Fibroblast of pulmonary artery (primary cell): ENCODE data around the gene C3AR1.
"Not testable (repeated sequence)": the region's sequence is repeated elsewhere in the genome, so short reads cannot be mapped to it uniquely, and the experiment has no call there.

Experiments used
- DNase-seq: peaks from one replicate; pipeline ENCODE4 v3.0.0-alpha.2; 2010; ENCODE audit warnings: low read depth
- H3K4me3 ChIP-seq: replicated peaks from 2 replicates; pipeline ENCODE4 v1.5.1; 2011; ENCODE audit warnings: low read depth, mild to moderate bottlenecking, control low read depth, low read length, moderate library complexity
- CTCF ChIP-seq: IDR thresholded peaks from 2 replicates; pipeline ENCODE4 v1.5.1; 2011; ENCODE audit warnings: mild to moderate bottlenecking, control low read depth, low read length, inconsistent platforms; ENCODE audit errors: missing control alignments

Gene C3AR1

GRCh38 chr12:8077207-8077606 is 11.0 kb upstream of the C3AR1 start:
- no peak overlapping the region for H3K4me3 ChIP-seq
- DNase-seq = no peak
- TF ChIP-seq CTCF = no peak

GRCh38 chr12:8076366-8076765 is 10.2 kb upstream of the C3AR1 start:
- no peak overlapping the region for H3K4me3 ChIP-seq
- no peak for DNase-seq
- TF ChIP-seq CTCF = no peak

GRCh38 chr12:8075935-8076334 is 9.8 kb upstream of the C3AR1 start:
- TF ChIP-seq CTCF = no peak
- DNase-seq = no peak
- no peak overlapping the region for H3K4me3 ChIP-seq

GRCh38 chr12:8071820-8072219 is 5.7 kb upstream of the C3AR1 start:
- not testable (repeated sequence) for H3K4me3 ChIP-seq, DNase-seq

- H3K4me3 ChIP-seq = no peak overlapping the region
- no peak for DNase-seq
- TF ChIP-seq CTCF = no peak
Measured at GRCh38 chr12:8069582-8069981, 3.4 kb upstream of the C3AR1 start.

- no peak for DNase-seq
- no peak for TF ChIP-seq CTCF
- H3K4me3 ChIP-seq = no peak overlapping the region
Measured at GRCh38 chr12:8064131-8064530, 2.0 kb downstream of the C3AR1 start.

GRCh38 chr12:8058506-8058905 is 7.7 kb downstream of the C3AR1 start:
- TF ChIP-seq CTCF = no peak
- no peak overlapping the region for H3K4me3 ChIP-seq
- no peak for DNase-seq

- no peak for TF ChIP-seq CTCF
- peak; percentile 89 for DNase-seq
- no peak overlapping the region for H3K4me3 ChIP-seq
Measured at GRCh38 chr12:8057839-8058238, 8.3 kb downstream of the C3AR1 start.
